SK-N-SH treated with all-trans-retinoic acid at 6 μM for 48 hours (cell line): ENCODE results near the gene B3GNT5.

Experiments
- ATAC-seq: fragments of 200-7000 bp; cut with Tn5 transposase; 3 replicates; pipeline ENCODE4 v1.9.1; 2020; ENCODE audit warnings: mild to moderate bottlenecking, moderate library complexity
- ARNTL ChIP-seq: fragments of 450-650 bp; formaldehyde crosslinking; IDR thresholded peaks from 2 replicates; pipeline ENCODE4 v1.5.0; 2020; ENCODE audit warnings: low read depth, mild to moderate bottlenecking, moderate library complexity, borderline replicate concordance
- BACH2 ChIP-seq: fragments of 250-450 bp; sonication (Bioruptor Pico); IDR thresholded peaks from 2 replicates; pipeline ENCODE4 v1.9.0; 2021; ENCODE audit warnings: mild to moderate bottlenecking, borderline replicate concordance
- CSDC2 ChIP-seq: fragments of 250-450 bp; sonication (Bioruptor Pico); IDR thresholded peaks from 2 replicates; pipeline ENCODE4 v1.5.0; 2020; ENCODE audit warnings: mild to moderate bottlenecking, moderate library complexity
- GLIS3 ChIP-seq: fragments of 250-450 bp; sonication (Bioruptor Pico); IDR thresholded peaks from 2 replicates; pipeline ENCODE4 v1.5.0; 2020; ENCODE audit warnings: mild to moderate bottlenecking, moderate library complexity
- ISL1 ChIP-seq: fragments of 250-450 bp; sonication (Bioruptor Pico); IDR thresholded peaks from 2 replicates; pipeline ENCODE4 v2.1.2; 2022; ENCODE audit warnings: mild to moderate bottlenecking, moderate library complexity
- PATZ1 ChIP-seq: fragments of 250-450 bp; sonication (Bioruptor Pico); IDR thresholded peaks from 2 replicates; pipeline ENCODE4 v1.8.0; 2020; ENCODE audit warnings: mild to moderate bottlenecking, moderate library complexity, borderline replicate concordance
- PPARA ChIP-seq: fragments of 250-450 bp; sonication (Bioruptor Pico); IDR thresholded peaks from 2 replicates; pipeline ENCODE4 v1.5.0; 2020; ENCODE audit warnings: mild to moderate bottlenecking, borderline replicate concordance
- RARB ChIP-seq: fragments of 250-450 bp; sonication (Bioruptor Pico); IDR thresholded peaks from 2 replicates; pipeline ENCODE4 v1.8.0; 2021; ENCODE audit warnings: mild to moderate bottlenecking, moderate library complexity
- TCF4 ChIP-seq: fragments of 250-450 bp; sonication (Bioruptor Pico); IDR thresholded peaks from 2 replicates; pipeline ENCODE4 v1.8.0; 2021; ENCODE audit warnings: mild to moderate bottlenecking, moderate library complexity, borderline replicate concordance
- TOX ChIP-seq: fragments of 250-450 bp; sonication (Bioruptor Pico); IDR thresholded peaks from 2 replicates; pipeline ENCODE4 v1.8.0; 2021; ENCODE audit warnings: mild to moderate bottlenecking, moderate library complexity, borderline replicate concordance
- TSHZ2 ChIP-seq: fragments of 250-450 bp; sonication (Bioruptor Pico); IDR thresholded peaks from 2 replicates; pipeline ENCODE4 v1.5.0; 2020; ENCODE audit warnings: mild to moderate bottlenecking, moderate library complexity
- ZC3H10 ChIP-seq: fragments of 250-450 bp; sonication (Bioruptor Pico); IDR thresholded peaks from 2 replicates; pipeline ENCODE4 v1.5.1; 2021; ENCODE audit warnings: mild to moderate bottlenecking, moderate library complexity
- ZFP3 ChIP-seq: fragments of 250-450 bp; sonication (Bioruptor Pico); IDR thresholded peaks from 2 replicates; pipeline ENCODE4 v1.5.0; 2020; ENCODE audit warnings: mild to moderate bottlenecking, moderate library complexity
- ZFP30 ChIP-seq: fragments of 450-650 bp; formaldehyde crosslinking; IDR thresholded peaks from 2 replicates; pipeline ENCODE4 v1.5.0; 2022; ENCODE audit warnings: mild to moderate bottlenecking, moderate library complexity
- ZNF565 ChIP-seq: fragments of 450-650 bp; formaldehyde crosslinking; conservative IDR thresholded peaks from 2 replicates; pipeline ENCODE4 v1.5.0; 2020; ENCODE audit warnings: low read depth, mild to moderate bottlenecking, moderate library complexity
- ZNF70 ChIP-seq: fragments of 450-650 bp; formaldehyde crosslinking; IDR thresholded peaks from 2 replicates; pipeline ENCODE4 v1.5.0; 2020; ENCODE audit warnings: mild to moderate bottlenecking, moderate library complexity
- ZNF8 ChIP-seq: fragments of 450-650 bp; formaldehyde crosslinking; IDR thresholded peaks from 2 replicates; pipeline ENCODE4 v1.5.0; 2020; ENCODE audit warnings: mild to moderate bottlenecking, moderate library complexity
- TF ChIP-seq, protein P1 (sequence below): fragments of 250-450 bp; sonication (Bioruptor Pico); IDR thresholded peaks from 2 replicates; pipeline ENCODE4 v1.5.1; 2020; ENCODE audit warnings: low read depth, mild to moderate bottlenecking, moderate library complexity
- TF ChIP-seq, protein P2 (sequence below): fragments of 250-450 bp; sonication (Bioruptor Pico); IDR thresholded peaks from 2 replicates; pipeline ENCODE4 v1.5.1; 2021; ENCODE audit warnings: mild to moderate bottlenecking, moderate library complexity
- TF ChIP-seq, protein P3 (sequence below): fragments of 250-450 bp; sonication (Bioruptor Pico); IDR thresholded peaks from 2 replicates; pipeline ENCODE4 v1.8.0; 2021; ENCODE audit warnings: low read depth, mild to moderate bottlenecking, moderate library complexity, borderline replicate concordance

B3GNT5 gene

DNA sequence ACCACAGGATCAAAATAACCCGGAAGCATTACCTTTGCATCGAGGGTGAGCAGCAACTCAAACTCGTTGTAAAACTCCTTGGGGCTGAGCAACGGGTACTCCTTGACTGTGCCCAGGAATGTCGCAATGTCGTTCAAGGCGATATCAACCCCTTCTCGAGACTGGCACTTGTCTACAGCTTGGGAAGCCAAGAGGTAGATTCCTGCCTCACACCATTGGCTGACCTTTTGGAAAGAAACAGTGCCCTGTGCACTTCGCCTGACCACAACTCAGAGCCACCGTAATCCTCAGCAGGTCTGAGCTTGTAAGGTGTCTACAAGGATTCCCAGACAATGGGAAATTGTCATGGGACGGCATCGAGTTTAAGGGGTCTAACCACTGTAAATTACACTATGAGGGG, 43.9 kb downstream of the B3GNT5 start:
- no peak for ATAC-seq
- TF ChIP-seq ZNF565 (CRISPR knock-in tag) (no peak), RARB (CRISPR knock-in tag) (no peak), BACH2 (CRISPR knock-in tag) (no peak), ISL1 (CRISPR knock-in tag) (no peak), TCF4 (CRISPR knock-in tag) (no peak), ZC3H10 (no peak), ARNTL (CRISPR knock-in tag) (no peak), PPARA (CRISPR knock-in tag) (no peak)
- TF ChIP-seq, all 23 proteins: peak for 0

- TF ChIP-seq, protein P1, sequence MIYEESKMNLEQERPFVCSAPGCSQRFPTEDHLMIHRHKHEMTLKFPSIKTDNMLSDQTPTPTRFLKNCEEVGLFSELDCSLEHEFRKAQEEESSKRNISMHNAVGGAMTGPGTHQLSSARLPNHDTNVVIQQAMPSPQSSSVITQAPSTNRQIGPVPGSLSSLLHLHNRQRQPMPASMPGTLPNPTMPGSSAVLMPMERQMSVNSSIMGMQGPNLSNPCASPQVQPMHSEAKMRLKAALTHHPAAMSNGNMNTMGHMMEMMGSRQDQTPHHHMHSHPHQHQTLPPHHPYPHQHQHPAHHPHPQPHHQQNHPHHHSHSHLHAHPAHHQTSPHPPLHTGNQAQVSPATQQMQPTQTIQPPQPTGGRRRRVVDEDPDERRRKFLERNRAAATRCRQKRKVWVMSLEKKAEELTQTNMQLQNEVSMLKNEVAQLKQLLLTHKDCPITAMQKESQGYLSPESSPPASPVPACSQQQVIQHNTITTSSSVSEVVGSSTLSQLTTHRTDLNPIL (CRISPR knock-in tag), result peak; percentile 18; the same call in 1 of the 2 replicates
- TF ChIP-seq TSHZ2, result no peak
- peak; percentile 87 for ATAC-seq
These were observed 45.7 kb downstream of the B3GNT5 start for GRCh38 chr3:183298701-183299153.

DNA sequence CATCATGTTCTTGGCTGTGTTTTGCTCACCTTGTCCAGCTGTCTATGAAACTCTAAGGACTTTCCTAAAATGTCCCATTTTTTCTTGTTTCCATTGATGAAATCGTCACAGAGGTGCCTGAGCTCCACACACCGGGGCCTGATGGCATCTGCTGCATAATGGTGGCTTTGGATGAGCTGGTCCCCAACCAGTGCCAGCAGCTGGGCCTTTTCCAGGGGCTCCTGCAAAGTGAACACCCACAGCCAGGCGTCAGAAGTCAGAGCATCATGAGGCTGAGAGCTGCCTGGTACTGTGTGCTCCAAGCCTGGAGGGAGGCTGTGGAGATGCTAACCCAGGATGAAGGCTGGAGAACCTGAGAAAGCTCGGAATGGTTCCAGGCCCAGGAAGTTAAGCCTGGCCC, 46.9 kb downstream of the B3GNT5 start:
- TF ChIP-seq, protein P2, sequence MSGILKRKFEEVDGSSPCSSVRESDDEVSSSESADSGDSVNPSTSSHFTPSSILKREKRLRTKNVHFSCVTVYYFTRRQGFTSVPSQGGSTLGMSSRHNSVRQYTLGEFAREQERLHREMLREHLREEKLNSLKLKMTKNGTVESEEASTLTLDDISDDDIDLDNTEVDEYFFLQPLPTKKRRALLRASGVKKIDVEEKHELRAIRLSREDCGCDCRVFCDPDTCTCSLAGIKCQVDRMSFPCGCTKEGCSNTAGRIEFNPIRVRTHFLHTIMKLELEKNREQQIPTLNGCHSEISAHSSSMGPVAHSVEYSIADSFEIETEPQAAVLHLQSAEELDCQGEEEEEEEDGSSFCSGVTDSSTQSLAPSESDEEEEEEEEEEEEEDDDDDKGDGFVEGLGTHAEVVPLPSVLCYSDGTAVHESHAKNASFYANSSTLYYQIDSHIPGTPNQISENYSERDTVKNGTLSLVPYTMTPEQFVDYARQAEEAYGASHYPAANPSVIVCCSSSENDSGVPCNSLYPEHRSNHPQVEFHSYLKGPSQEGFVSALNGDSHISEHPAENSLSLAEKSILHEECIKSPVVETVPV (CRISPR knock-in tag), result no peak
- TF ChIP-seq ZFP3 (CRISPR knock-in tag) (no peak), ZNF70 (no peak), TOX (CRISPR knock-in tag) (no peak), ARNTL (CRISPR knock-in tag) (no peak), ISL1 (CRISPR knock-in tag) (no peak), ZC3H10 (no peak), PPARA (CRISPR knock-in tag) (no peak), RARB (CRISPR knock-in tag) (no peak), TCF4 (CRISPR knock-in tag) (no peak), ZFP30 (no peak), PATZ1 (CRISPR knock-in tag) (no peak)
- no peak for ATAC-seq

DNA sequence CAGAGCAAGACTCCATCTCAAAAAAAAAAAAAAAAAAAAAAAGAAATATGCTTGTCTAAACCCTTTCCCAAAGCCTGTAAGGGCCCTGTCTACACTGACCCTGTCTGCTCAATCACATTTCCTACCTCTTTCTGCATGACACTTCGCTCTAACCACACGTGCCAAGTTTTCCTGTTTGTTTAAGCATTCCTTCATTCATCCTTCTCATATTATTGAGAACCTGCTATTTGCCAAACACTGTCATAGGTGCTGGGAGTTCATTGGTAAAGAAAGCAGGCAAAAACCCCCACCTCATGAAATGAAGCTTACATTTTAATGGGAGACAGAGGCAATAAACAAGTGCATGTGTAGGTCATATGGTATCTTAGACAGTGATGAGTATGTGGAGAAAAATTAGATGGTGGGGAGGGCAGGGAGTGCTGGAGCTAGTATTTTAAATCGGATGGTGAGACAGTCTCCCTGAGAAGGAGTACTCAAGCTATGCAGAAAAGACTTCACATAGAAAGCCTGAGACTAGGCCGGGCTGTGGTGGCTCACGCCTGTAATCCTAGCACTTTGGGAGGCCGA, 48.0 kb downstream of the B3GNT5 start:
- no peak for TF ChIP-seq ARNTL (CRISPR knock-in tag)
- TF ChIP-seq ZNF8 (CRISPR knock-in tag), result no peak
- TF ChIP-seq, protein P3, sequence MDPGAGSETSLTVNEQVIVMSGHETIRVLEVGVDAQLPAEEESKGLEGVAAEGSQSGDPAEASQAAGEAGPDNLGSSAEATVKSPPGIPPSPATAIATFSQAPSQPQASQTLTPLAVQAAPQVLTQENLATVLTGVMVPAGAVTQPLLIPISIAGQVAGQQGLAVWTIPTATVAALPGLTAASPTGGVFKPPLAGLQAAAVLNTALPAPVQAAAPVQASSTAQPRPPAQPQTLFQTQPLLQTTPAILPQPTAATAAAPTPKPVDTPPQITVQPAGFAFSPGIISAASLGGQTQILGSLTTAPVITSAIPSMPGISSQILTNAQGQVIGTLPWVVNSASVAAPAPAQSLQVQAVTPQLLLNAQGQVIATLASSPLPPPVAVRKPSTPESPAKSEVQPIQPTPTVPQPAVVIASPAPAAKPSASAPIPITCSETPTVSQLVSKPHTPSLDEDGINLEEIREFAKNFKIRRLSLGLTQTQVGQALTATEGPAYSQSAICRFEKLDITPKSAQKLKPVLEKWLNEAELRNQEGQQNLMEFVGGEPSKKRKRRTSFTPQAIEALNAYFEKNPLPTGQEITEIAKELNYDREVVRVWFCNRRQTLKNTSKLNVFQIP (CRISPR knock-in tag), result no peak
- no peak for TF ChIP-seq RARB (CRISPR knock-in tag)
- no peak for TF ChIP-seq ZFP3 (CRISPR knock-in tag)
- TF ChIP-seq CSDC2 (CRISPR knock-in tag), result no peak
- TF ChIP-seq TCF4 (CRISPR knock-in tag), result no peak
- TF ChIP-seq ZC3H10, result no peak
- TF ChIP-seq GLIS3 (CRISPR knock-in tag), result no peak
- ATAC-seq, result no peak; the same call in 2 of the 3 replicates
